ENCODE measurements around the gene TIMP3. TPM values are rescaled to one million over a fixed set of nuclear protein-coding genes. Genes with fewer than 3 reads are reported as not detected.

TIMP3 gene
- total and polyA plus RNA-seq, 3 donors from 2014 or later, result 200 to 214 (median 201) TPM

- no peak for DNase-seq
- Histone ChIP-seq H3K4me1 (peaks cover 38% of the 10 kb centered on the region), H3K9me3 (no peaks in the 10 kb centered on the region), H3K27me3 (no peaks in the 10 kb centered on the region), H3K36me3 (ENCODE audit: low read depth, missing control alignments) (no peaks in the 10 kb centered on the region), H3K4me3 (no peak overlapping the region), H3K27ac (no peak overlapping the region)
- 55 to 74% methylated on average over 10 to 11 of the region's 11 CpGs for WGBS, 2 donors
- TF ChIP-seq POLR2A (IDR thresholded peaks at IDR 0.05), result no peak
- TF ChIP-seq, protein P1, sequence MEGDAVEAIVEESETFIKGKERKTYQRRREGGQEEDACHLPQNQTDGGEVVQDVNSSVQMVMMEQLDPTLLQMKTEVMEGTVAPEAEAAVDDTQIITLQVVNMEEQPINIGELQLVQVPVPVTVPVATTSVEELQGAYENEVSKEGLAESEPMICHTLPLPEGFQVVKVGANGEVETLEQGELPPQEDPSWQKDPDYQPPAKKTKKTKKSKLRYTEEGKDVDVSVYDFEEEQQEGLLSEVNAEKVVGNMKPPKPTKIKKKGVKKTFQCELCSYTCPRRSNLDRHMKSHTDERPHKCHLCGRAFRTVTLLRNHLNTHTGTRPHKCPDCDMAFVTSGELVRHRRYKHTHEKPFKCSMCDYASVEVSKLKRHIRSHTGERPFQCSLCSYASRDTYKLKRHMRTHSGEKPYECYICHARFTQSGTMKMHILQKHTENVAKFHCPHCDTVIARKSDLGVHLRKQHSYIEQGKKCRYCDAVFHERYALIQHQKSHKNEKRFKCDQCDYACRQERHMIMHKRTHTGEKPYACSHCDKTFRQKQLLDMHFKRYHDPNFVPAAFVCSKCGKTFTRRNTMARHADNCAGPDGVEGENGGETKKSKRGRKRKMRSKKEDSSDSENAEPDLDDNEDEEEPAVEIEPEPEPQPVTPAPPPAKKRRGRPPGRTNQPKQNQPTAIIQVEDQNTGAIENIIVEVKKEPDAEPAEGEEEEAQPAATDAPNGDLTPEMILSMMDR (IDR thresholded peaks at IDR 0.05), result no peak
- intact Hi-C loops (cut with DNase I; ENCODE audit: low total_unique reads), result no loop called here
Observed at GRCh38 chr22:32830473-32830872, 29.0 kb downstream of the TIMP3 start.

DNA sequence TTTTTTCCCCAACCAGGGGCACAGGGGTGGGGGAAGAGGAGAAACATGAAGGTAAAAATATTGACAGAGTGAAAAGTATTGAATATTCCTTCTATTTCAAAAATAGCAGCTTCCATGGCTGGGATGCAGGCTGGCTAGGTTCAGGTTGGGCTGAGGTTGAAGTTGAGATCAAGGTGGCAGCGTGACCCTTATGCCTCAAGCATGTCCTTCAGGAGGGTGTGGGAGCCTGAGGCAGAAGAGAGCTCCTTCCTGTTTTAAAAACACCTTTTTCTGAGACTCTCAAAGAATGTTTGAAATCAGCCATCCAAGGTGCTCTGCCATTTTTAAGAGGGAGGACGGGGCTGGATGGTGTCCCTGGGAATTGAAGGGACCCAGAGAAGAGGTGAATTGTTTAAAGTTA lies 29.5 kb downstream of the TIMP3 start:
- H3K4me3 ChIP-seq, result no peak overlapping the region
- DNase-seq, result no peak
- H3K9me3 ChIP-seq, result no peaks in the 10 kb centered on the region
- no peaks in the 10 kb centered on the region for H3K27me3 ChIP-seq
- WGBS, 2 donors, result 89 to 95% methylated on average over 2 of the region's 2 CpGs
- TF ChIP-seq, protein P1 (IDR thresholded peaks at IDR 0.05), result no peak
- no peak for TF ChIP-seq POLR2A (IDR thresholded peaks at IDR 0.05)
- H3K36me3 ChIP-seq (ENCODE audit: low read depth, missing control alignments), result no peaks in the 10 kb centered on the region
- H3K4me1 ChIP-seq, result peaks cover 38% of the 10 kb centered on the region
- H3K27ac ChIP-seq, result no peak overlapping the region
- intact Hi-C loops (cut with DNase I; ENCODE audit: low total_unique reads), result no loop called here

GRCh38 chr22:32831584-32831983 lies 30.1 kb downstream of the TIMP3 start:
- Histone ChIP-seq H3K9me3 (no peaks in the 10 kb centered on the region), H3K27me3 (no peaks in the 10 kb centered on the region), H3K27ac (no peak overlapping the region), H3K4me1 (peaks cover 40% of the 10 kb centered on the region), H3K36me3 (ENCODE audit: low read depth, missing control alignments) (no peaks in the 10 kb centered on the region), H3K4me3 (no peak overlapping the region)
- intact Hi-C loops (cut with DNase I; ENCODE audit: low total_unique reads), result no loop called here
- 21 to 57% methylated on average over 1 to 3 of the region's 3 CpGs for WGBS, 2 donors
- DNase-seq, result no peak
- no peak for TF ChIP-seq POLR2A (IDR thresholded peaks at IDR 0.05)
- TF ChIP-seq, protein P1 (IDR thresholded peaks at IDR 0.05), result no peak

- WGBS, 2 donors, result 49 to 52% methylated on average over 4 of the region's 4 CpGs
Observed at GRCh38 chr22:32832174-32832573, 30.7 kb downstream of the TIMP3 start.

More at GRCh38 chr22:32832174-32832573, 30.7 kb downstream of the TIMP3 start:
- Histone ChIP-seq H3K4me1 (peaks cover 42% of the 10 kb centered on the region), H3K27ac (no peak overlapping the region), H3K27me3 (no peaks in the 10 kb centered on the region), H3K4me3 (no peak overlapping the region), H3K9me3 (no peaks in the 10 kb centered on the region), H3K36me3 (ENCODE audit: low read depth, missing control alignments) (no peaks in the 10 kb centered on the region)
- intact Hi-C loops (cut with DNase I; ENCODE audit: low total_unique reads), result no loop called here
- DNase-seq, result no peak
- TF ChIP-seq, protein P1 (IDR thresholded peaks at IDR 0.05), result no peak
- no peak for TF ChIP-seq POLR2A (IDR thresholded peaks at IDR 0.05)
